Activated CD4-positive, alpha-beta T cell treated with anti-CD3 and anti-CD28 coated beads for 4 hours (primary cell): ENCODE data around the gene NAMPT.
"Not testable (repeated sequence)": the region's sequence is repeated elsewhere in the genome, so short reads cannot be mapped to it uniquely, and the experiment has no call there.

ENCODE experiments used
- DNase-seq, 2 donors: peaks; one replicate each; pipeline ENCODE4 v3.0.0-alpha.2; 2020

NAMPT gene

DNA sequence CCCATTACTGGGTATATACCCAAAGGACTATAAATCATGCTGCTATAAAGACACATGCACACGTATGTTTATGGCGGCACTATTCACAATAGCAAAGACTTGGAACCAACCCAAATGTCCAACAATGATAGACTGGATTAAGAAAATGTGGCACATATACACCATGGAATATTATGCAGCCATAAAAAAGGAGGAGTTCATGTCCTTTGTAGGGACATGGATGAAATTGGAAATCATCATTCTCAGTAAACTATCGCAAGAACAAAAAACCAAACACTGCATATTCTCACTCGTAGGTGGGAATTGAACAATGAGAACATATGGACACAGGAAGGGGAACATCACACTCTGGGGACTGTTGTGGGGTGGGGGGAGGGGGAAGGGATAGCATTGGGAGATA lies 13.8 kb upstream of the NAMPT start:
- not testable (repeated sequence) for DNase-seq

DNA sequence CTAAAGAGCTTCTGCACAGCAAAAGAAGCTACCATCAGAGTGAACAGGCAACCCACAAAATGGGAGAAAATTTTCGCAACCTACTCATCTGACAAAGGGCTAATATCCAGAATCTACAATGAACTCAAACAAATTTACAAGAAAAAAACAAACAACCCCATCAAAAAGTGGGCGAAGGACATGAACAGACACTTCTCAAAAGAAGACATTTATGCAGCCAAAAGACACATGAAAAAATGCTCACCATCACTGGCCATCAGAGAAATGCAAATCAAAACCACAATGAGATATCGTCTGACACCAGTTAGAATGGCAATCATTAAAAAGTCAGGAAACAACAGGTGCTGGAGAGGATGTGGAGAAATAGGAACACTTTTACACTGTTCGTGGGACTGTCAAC lies 13.4 kb upstream of the NAMPT start:
- not testable (repeated sequence) for DNase-seq

DNA sequence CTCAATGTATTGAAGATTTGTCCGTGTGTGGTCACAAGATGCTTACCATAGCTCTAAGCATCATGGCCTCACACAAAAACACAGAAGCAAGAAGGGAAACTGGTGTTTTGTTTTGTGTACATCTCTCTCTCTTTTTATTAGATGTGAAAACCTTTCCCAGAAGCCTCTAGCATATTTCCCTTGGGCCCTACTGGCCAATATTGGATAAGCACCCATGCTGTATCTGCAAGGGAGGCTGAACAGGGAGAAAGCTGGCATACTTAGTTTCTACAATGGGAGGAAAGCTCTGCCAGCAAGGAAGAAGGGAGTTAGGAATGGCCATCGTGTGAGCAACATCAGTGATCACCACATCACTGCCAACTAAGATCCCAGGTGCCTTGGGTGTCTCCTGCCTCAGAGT lies 9.6 kb upstream of the NAMPT start:
- no peak for DNase-seq

DNA sequence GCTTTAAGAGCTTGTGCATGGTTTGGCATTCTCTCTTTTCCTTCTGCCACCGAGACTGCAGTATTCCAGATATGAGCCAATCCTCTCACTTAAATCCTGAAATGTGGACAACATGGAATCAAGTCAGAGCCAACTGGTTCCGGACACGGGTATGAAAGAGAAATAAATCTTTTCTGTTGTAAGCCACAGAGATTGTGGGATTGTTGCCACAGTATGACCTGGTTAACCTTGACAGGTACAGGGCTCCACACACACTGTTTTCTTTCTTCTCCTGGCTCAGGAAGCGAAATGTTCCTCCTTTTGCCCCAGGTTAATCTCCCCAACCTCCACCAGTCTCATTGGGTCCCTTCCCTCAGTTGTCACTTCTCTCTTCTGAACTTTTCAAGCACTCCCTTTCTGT lies 6.5 kb upstream of the NAMPT start:
- no peak for DNase-seq

DNA sequence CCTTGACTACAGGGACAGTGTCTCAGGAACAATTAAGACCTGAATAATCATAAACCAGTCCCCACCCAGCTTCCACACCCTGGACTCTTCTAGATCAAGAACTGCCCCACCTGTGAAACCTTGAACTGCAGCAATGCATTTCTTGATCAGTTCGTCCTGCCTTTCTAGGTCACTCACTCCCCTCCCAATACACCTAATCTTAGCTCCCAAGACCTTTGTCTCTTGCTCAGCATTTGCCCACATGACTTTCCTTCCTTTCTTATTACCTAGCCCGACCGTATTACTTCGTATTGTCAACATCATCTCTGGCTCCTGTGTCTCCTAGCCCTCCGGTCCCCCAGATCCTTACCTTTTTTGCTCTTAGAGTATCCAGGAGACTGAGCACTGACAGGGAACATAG lies 5.5 kb upstream of the NAMPT start:
- DNase-seq, result no peak

DNA sequence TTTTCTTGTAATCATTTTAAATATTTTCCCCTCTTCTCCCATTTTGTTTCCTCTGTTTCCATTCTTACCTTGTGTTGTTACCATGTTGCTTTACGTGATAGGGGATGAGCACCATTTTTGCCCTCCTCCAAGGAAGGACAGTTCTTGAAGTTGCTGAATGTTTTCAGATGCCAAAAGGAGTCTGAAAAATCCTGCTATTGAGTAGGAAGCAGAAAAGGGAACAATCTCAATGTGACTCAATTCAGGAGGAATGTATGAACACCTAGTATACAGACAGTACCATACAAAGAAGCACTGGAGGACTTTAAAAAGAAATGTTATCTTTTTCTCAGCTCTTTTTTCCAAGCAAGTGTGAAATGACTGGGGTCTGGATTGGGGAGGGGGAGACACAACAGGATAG lies 5.1 kb upstream of the NAMPT start:
- DNase-seq, result no peak

DNA sequence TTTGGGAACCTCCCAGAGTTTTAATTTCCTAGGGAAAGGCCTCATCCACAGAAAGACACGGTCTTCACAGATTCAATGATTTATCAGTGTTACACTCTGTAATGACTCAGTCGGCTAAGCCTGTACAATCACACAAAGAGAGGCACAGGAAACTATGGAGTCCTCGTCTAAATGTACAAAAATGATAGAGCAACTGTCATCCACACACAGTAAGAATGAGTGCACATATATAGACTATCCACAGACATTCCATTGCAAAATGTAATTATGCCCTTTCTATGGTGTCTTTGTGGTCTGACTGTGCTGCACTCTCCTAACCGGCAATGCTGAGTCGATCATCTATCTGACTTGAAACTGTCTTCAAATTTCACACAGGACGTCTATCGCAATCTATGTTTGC lies 3.5 kb upstream of the NAMPT start:
- no peak for DNase-seq

DNA sequence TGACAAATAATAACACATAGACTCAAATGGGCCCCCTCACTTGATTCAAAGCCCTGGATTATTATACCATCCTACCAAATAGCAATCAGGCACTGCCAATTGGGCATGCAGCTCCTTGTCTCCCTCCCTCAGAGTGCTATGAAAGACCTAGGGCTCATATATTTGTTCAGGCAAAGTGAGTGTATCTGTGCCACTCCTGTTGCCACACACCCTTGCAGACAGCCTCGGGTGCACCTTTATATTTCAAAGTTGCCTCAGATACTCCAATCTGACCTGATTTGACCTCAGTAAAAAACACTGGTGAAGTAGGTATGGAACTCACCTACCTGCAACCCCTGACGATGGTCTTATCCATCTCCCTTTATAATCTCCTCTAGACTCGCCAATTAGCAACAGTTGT lies 3.0 kb upstream of the NAMPT start:
- DNase-seq, result no peak

DNA sequence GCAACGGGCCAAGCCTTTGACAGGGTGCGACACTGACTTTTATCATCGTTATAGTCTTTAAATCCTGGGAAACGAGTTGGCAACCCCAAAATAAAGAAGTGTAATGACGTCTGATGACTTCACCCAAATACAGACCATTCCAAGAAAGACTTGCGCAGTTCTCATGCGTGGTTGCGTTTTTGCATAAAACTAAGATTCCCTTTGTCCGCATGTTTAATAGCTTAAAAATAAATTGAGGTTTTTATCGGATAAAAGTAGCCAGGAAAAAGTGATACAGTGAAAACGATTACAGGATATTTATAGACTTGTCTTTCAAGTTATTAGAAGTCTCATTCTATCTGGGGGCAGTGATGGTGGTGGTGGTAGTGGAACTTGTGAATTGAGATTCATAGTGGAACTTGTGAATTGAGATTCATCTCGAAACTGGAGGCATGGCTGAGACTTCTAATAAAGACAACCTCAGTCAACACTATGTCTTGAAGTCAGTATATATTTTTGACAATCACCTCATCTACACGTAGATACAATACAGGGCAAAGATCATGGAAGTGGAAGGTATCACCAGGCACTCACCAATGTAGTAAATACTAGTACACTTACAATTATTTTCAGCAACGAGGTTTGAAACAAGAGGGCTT lies 1.2 kb upstream of the NAMPT start:
- peak; percentile 37 to 45 for DNase-seq

DNA sequence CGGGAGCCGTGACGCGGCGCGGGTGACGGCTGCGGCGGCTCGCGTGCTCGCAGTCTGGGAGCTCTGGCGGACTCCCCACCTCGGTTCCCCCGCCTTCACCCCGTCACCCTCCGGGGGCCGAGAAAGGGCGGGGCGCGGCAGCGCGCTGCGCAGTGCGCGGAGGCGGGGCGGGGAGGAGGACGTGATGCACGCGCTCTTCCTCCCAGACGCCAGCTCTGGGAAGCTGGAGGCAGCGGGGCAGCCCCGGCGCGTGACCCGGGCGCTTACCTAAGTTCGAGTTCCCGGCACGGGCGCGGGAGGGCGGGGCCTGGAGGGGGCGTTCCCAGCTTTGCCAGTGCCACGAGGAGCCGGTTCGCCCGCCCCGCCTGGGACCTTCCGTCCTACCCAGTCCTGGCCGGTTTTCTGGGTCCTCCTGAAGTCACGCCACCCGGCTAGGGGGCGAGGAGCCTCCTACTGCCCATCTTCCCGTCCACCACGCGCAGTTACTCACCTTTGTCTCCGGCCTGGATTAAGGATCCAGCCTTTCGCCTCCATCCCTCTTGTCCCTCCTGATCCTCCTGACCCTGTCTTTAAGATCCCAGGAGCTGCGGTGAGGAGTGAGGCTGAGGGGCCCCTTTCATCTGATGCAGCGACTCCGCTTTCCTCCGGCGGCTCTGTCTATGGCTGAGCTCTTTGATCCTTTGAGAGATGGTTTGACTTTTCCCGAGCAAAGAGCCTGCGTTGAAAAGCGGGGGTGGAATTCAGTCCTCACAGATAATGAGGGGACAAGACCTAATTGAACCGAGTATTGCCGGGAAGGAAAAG lies 470 bp upstream of the NAMPT start:
- DNase-seq, result peak; percentile 99

DNA sequence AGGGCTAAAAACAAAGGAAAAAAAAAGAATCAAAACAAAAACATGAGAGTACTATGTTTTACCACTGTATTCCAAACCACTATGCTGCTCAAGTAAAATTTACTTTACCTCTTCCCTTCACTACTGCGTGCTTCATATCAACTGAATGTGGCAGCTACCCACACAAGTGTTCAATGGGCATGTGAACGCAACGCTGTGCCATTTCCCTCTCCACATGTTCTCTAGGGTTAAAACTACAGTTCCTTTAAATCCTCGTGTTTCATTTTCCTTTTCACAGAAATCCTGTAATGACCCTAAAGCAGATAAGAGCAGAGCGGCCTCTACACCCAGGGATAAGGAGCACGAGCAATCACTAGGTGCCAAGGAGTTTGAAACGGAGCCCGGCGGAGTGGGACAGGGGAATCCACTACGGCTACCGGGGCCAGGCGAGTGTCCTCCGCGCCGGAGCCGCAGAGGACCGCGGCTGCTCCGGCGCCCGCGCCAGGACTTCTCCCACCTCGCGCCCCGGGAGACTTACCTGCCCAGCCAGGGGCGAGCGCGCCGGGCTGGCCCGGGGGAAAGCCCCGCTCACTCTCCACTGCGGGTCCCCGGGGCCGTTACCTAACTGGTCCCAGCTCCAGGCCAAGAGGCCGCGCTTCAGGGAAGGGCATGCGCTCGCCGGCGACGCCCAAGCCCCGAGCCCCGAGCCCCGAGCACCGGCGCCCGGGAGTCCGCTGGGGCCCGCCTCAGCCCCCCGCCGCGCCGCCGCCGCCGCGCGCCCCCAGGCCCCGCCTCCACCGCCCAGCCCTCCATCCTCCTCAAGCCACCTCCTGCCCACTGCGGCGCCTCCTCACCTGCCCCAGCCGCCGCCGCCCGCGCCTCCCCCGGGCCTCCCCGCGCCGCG lies 711 bp downstream of the NAMPT start:
- DNase-seq, result peak; percentile 33 to 73

DNA sequence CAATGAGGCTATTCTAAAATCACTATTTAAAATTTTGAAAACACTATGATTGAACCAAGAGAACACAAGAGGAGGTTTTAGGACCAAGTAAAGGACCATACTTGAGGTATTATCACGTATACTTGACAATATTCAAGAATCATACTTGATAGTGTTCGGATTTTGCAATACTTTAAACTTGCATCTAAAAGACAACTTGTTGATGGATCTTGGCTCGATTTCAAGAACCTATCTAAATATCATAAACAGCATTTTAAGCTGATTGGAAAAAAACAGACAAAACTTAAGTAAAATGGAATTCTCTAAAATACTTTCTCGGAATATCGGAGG lies 1.3 kb downstream of the NAMPT start:
- no peak for DNase-seq

DNA sequence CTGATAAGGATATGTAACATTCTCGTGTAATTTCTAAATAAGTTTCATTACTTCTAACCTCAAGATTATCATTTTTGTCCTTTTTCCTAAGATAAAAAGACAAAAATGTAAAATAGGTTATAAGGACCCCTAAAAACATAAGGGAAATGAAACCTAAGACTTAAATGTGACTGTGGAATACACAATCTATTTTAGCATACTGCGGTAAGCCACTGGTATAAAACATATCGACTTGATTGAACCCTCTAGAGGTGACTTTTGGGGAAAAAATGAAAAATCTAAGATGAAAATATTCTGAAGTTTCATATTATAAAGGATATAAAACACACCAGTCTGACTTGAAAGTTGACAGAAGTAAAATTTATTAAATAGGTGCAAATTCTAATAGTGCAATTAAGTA lies 1.9 kb downstream of the NAMPT start:
- DNase-seq, result no peak

DNA sequence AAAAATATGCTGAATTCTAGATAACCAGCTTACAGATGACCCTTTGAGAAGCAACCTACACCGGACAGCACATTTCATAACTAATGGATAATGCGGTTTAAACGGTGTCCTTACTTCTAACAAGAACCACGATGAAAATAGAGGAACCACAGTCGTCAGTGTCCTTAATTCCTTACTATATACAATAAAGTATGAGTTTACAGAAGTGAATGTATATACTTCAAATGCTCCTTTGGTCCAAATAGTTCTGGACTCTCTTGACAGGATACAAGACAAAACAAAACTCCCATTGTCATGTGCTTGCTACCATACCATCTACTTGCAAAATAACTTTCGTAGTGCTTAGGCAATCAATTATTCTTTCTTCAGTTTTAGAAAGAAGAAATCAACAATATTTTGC lies 2.4 kb downstream of the NAMPT start:
- no peak for DNase-seq

DNA sequence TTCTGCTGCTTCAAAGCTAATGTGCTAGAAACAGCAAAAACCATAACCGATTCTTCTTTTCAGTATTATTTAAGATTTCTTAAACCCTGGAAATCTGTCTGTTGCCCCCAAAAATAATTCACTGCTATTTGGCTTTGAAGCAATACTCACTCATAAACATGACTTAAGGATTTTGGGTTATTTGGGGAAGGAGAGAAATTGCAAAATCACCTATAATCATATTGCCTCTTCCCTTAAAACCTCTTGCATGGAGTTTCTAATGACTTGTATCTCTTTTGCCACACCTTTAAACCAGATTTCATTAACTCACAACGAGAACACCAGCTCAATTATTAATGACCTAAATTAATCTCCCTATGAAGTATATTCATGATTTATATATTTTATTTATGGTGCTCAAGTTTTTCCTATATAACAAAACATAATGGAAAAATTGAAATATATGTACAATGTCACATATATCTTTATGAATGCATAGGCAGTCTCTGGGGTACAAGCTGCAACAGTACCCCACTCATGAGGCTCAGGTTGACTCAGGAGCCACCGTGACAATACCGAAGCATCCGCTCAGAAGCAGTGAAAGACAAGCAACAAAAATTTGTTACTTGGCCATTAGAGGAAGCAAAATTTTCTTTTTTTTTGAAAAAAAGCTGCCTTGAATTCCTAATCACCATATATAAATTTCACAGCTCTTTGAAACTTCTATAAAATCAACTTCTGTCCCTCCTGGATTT lies 3.0 kb downstream of the NAMPT start:
- DNase-seq, result no peak

DNA sequence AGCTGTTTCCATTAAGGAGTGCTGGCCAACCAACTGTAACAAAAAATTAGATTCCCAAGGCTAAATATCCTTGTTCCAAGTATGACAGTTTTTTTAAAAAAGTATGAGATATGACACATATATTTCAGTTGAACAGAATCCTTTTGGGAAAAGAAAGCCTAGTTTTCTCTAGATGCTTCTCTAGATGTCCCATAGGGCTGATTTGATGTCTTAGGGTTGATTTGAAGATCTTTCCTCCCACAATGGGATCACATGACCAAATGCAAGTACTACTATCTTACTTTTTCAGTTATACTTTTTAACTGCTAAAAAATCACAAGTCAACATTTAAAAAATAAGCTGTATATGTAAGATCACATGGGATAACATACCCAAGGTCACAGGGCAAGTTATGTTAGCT lies 3.7 kb downstream of the NAMPT start:
- no peak for DNase-seq

DNA sequence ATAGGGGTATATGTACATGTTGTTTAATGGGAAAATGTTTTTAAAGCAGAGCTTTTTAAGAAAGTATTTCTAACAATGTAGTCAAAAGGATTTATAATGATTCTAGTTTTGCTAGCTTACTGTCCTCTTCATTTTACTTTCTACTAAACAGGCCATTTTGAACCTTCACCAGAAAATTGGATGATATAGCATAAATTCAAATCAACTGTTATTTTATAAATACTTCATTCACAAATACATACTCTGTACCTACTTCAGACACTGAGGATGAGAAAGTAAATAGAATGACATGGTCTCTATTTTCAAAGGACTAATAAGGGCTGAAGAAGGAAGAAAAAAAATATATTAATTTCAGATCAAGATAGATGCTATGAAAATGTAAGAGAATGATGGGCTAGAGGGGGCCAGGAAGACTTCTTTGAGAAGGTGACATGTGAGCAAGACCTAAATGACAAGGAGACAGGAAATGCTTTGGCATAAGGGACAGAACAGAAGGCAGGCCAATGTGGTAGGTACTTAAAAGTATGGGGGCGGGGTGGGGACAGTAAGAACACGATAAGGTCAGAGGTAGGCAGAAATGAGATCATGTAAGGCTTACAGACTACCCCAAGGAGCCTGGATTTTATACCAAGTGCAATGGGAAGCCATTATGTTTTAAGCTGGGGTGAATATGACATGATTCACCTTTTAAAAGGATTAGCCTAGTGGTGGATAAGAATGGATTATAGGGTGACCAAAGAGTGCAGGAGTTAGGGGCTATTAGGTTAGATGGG lies 5.2 kb downstream of the NAMPT start:
- DNase-seq, result peak in 1 of 2 donors; percentile 6

DNA sequence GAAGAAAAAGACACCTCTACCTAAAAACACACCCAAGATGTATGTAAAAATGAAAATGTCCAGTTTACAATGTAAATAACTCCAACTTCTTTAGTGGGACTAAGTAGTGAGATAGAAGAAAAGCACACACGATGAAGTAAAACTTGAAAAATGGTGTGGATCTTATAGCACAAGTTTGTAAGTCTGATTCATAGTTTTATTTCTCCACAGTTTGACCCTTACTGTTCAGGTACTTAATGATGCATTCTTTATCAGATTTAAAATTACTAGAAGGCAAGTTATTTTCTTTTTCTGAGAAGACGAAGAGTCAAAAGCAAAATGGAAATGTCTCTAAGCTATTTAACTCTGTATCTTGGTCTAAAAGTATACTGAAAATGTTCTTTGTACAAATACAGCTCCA lies 6.1 kb downstream of the NAMPT start:
- no peak for DNase-seq

DNA sequence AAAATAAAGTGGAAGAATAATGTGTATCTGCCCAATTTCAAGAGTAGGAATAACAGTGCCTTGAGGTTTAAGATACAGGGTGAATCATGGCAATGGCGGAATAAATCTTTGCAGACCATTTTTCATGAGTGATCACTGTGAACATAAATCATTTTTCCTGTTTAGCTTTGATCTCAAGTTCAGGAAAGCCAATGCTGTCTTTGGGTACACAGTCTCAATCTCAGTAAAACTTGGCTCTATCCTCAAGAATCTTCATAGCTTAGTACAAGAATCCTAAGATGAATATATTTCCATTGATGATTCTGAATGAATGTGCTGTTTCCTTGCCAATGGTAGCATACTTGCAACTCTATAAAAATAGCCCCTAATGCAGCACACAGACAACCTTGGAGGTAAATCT lies 6.8 kb downstream of the NAMPT start:
- DNase-seq, result no peak

DNA sequence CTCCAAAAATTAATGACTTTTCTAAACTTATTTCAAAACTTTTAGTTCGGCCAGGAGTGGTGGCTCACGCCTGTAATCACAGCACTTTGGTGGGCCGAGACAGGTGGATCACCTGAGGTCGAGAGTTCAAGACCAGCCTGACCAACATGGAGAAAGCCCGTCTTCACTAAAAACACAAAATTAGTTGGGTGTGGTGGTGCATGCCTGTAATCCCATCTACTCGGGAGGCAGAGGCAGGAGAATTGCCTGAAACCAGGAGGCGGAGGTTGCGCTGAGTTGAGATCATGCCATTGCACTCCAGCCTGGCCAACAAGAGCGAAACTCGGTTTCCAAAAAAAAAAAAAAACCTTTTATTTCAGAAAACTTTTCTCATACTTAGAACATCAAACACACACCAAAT lies 8.3 kb downstream of the NAMPT start:
- no peak for DNase-seq

DNA sequence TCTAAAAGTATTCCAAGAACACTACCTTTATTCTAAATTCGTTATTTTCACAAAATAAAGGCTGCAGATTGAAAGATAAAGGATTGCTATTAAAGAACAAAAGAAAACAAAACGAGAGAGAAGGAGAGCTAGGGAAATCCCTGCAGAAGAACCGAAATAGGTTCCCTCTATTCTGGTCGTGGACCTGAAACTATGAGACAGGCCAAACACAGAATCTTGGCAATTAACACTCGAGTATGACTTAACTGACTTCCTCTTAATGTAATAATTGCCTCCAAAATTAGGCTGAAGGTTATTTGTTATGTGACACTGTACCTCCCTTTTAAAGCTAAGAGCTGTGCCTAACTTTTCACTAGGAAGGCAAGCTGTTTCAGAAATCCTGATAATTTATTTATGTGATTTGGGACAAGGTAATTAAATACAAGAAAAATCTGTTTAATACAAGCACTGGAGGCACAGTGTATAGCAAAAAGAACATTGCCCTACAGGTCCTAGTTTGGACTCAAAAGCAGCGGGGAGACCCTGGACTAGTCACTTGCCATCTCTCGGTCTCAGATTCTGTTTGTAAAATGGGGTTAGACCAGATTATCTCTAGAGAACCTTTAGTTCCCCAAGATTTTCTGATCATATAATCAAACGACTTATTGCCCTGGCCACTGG lies 11.6 kb downstream of the NAMPT start:
- DNase-seq, result no peak
